ENCODE measurements around the gene TCFL5.

The TCFL5 gene

GRCh38 chr20:62800314-62801259 lies 61.0 kb downstream of the TCFL5 start:
- in situ Hi-C loops (cut with MboI; ENCODE audit: low sequenced_read_pairs): no loop called here

DNA sequence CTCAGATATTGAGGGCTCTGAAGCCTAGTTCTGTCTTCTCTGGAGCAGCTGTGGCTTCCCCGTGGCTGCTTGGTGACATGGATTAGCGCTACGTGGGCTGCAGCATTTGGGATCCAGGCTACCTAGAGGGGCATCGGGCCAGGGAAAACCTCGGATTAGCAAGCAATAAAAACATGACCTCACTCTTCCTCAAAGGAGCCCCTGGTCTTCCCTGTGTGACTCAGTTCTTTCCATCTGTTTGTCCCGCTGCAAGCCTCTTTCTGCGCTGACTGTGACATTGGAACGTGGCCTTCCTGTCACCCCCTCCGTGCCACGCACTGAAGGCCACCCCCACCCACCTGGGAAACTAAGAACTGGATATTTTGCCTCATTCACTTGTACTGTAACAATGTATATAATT lies 61.7 kb downstream of the TCFL5 start:
- in situ Hi-C loops (cut with MboI; ENCODE audit: low sequenced_read_pairs): loop anchor here (10.0 kb wide), 1 partner anchor 115 kb away; no protein-coding TSS in a partner anchor

DNA sequence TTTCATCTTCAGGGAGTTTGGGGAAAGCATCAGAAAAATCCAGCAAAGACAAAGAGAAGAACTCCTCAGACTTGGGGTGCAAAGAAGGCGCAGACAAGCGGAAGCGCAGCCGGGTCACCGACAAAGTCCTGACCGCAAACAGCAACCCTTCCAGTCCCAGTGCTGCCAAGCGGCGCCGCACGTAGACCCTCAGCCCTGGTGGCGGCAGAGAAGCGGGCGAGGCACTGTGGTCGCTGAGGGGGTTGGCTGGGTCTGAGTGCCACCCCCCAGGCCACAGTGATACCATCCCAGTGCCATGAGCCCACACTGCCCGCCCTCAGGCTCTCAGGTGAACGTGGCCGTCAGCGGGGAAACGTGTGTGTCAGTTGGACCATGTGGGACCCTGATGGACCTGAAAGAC lies 62.2 kb downstream of the TCFL5 start:
- in situ Hi-C loops (cut with MboI; ENCODE audit: low sequenced_read_pairs): loop anchor here (10.0 kb wide), 1 partner anchor 115 kb away; no protein-coding TSS in a partner anchor

GRCh38 chr20:62799036-62799435 lies 62.6 kb downstream of the TCFL5 start:
- in situ Hi-C loops (cut with MboI; ENCODE audit: low sequenced_read_pairs): loop anchor here (10.0 kb wide), 1 partner anchor 114 kb away; no protein-coding TSS in a partner anchor

DNA sequence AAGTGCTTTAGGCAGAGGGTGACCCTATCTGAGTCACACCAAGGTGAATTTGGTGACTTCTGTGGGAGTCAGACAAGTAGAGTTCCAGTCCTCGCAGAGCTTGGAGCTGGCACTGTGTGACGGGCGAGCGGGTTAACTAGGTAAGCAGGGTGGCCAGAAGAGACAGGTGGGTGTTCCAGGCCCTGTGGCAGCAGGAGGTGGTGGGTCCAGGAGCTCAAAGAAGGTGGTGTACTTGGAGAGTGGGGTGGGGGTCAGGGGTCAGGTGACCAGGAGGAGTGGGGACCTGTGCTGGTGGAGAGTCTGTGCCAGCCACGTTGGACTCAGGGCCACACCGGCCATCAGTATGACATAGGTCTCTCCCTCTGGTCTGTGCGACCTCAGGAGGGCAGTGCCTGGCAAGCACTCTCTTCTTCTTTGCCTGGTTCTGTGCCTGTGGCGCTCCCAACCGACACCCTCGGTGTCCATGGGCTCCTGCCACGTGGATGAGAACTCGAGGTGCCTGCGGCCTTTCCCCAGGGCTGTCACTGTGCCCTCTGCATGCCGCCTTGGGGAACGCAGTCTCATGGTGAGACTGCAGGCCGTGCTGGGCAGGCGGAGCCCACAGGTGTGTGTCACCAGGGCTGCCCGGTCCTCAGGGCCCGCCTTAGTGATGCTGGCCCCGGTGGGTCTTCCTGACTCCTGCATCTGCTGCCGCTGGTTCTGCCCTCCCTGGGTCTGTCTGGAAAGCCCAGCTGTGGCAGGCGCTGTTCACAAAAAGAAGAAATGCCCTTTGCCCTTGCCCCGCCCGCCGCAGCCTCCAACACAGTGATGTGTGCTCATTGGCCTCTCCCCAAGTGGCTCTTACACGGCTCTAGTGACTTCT lies 63.7 kb downstream of the TCFL5 start:
- in situ Hi-C loops (cut with MboI; ENCODE audit: low sequenced_read_pairs): loop anchor here (10.0 kb wide), 1 partner anchor 113 kb away; no protein-coding TSS in a partner anchor

DNA sequence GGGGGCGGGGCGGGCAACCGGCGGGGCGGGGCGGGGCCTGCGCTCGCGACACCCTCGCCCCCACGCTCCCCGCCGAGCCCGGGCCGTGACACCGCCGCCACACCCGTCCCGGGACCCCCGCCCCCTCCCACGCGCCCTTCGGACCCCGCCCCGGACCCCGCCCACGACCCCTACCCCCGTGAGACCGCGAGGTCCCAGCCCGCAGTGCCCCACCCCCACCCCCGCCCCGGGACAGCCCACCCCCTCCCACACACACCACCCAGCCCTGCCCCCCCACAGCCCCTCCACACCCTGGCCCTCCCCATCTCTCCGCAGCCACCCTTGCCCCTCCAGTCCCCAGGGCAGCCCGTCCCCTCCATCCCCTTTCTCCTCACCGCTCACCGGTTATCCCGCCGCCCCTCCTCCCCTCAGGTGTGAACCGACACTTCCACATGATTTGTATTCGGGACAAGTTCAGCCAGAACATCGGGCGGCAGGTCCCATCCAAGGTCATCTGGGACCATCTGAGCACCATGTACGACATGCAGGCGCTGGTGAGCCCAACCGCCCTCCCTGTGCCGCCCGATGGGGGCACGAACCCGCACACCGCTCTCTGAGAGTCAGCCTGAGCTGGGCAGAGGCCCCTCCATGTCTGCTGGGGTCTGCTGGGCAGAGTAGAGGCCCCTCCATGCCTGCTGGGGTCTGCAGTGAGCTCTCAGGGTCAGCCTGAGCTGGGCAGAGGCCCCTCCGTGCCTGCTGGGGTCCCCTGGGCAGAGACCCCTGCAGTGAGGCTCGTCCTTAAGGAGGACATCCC lies 64.7 kb downstream of the TCFL5 start:
- in situ Hi-C loops (cut with MboI; ENCODE audit: low sequenced_read_pairs): loop anchor here (10.0 kb wide), 1 partner anchor 112 kb away; no protein-coding TSS in a partner anchor

GRCh38 chr20:62795023-62795761 lies 66.4 kb downstream of the TCFL5 start:
- in situ Hi-C loops (cut with MboI; ENCODE audit: low sequenced_read_pairs): loop anchor here (10.0 kb wide), 1 partner anchor 110 kb away; no protein-coding TSS in a partner anchor

GRCh38 chr20:62794007-62794724 lies 67.5 kb downstream of the TCFL5 start:
- in situ Hi-C loops (cut with MboI; ENCODE audit: low sequenced_read_pairs): loop anchor here (10.0 kb wide), 1 partner anchor 109 kb away; no protein-coding TSS in a partner anchor

- in situ Hi-C loops (cut with MboI; ENCODE audit: low sequenced_read_pairs): loop anchor here (10.0 kb wide), 1 partner anchor 109 kb away; no protein-coding TSS in a partner anchor
Observed at GRCh38 chr20:62793757-62794006, 67.9 kb downstream of the TCFL5 start.

DNA sequence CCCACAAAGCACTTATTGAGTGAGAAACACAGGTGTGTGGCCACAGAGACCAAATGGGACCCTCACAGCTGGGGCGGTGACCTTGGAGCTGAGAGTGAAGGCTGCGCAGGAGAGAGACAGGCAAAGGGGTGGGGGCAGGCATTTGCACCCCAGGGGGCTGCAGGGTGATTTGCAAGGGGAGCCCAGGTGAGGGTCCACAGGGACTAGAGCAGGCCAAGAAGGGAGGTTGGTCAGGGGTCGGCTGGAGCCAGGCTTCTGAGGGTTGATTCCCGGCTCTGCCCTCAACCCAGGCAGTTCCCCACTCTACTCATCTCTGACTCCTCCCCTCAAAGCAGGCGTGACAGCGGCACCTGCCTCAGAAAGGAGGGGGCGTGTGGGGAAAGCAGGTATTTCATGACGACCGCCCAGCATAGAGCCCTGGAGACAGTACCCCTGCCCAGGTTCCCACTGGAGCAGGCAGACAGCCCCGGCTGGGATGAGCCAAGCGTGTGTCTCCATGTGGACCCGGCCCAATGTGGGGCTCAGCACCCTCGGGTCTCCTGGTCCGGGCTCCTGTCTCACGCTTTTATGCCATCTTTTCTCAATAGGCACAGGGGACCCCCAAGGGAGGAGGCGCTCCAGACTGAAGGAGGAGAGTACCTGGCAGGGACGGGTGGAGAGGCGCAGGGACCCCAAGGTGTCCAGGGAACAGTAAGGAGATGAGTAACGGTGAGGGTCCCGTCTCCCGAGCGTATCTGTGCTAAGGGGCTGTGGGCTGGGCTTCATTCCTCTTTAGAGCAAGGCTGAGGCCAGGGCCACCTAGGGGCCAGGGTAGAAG lies 68.5 kb downstream of the TCFL5 start:
- in situ Hi-C loops (cut with MboI; ENCODE audit: low sequenced_read_pairs): loop anchor here (10.0 kb wide), 1 partner anchor 108 kb away; no protein-coding TSS in a partner anchor

- in situ Hi-C loops (cut with MboI; ENCODE audit: low sequenced_read_pairs): loop anchor here (10.0 kb wide), 1 partner anchor 108 kb away; no protein-coding TSS in a partner anchor
Observed at GRCh38 chr20:62792182-62792939, 69.3 kb downstream of the TCFL5 start.

DNA sequence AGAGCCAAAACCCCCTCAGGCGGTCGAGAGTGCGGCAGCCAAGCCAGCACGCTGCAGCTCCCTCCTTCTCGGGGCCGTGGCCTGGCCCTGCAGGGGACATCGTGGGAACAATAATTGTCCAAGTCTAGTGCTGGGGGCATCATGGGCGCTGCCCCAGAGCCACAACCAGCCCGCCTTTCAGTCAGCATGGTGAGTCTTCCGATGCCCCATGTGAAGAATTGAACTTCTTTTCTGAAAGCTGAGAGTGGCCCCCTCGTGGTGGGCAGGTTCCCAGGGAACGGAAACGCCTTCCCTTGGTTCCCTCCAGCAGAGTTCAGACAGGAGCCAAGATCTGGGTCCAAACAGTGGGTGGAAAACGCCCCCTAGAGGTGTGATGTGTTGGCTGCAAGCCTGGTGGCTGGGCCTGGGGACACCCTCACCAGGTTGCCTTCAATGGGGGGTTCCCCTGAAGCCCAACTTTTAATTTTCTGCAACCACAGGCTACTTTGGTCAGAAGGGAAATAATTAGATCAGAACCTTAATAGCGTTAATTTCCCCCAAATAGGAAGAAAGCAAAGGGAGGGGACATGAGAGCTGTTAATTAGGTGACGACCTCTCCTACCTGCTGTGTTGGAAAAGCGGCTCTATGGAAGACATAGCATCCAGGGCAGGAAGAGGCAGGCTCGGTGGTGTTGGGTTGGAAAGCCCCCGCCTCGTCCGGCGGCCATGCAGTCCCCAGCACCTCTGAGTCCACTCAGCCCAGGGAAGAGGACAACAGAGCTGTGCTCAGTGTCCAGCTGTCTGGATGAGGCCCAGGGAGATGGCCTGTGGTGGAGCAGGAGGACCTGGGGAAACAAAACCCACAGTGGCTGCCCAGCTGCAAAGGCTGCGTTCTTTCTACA lies 70.1 kb downstream of the TCFL5 start:
- in situ Hi-C loops (cut with MboI; ENCODE audit: low sequenced_read_pairs): loop anchor here (10.0 kb wide), 1 partner anchor 107 kb away; no protein-coding TSS in a partner anchor
